GM19328 (cell line): ENCODE measurements around the gene DHX35.
"Not testable (repeated sequence)": the region's sequence is repeated elsewhere in the genome, so short reads cannot be mapped to it uniquely, and the experiment has no call there.

Experiments
- ATAC-seq: cut with Tn5 transposase; IDR thresholded peaks from one replicate; pipeline ENCODE4 v1.9.1; 2021; ENCODE audit warnings: mild to moderate bottlenecking, moderate library complexity; ENCODE audit not compliant: unreplicated experiment

Gene DHX35

GRCh38 chr20:38940644-38941043 is 21.5 kb upstream of the DHX35 start:
- ATAC-seq = no peak

GRCh38 chr20:38941726-38942389 is 20.3 kb upstream of the DHX35 start:
- no peak for ATAC-seq

GRCh38 chr20:38945012-38945411 is 17.1 kb upstream of the DHX35 start:
- ATAC-seq = no peak

- ATAC-seq = no peak
Observed at GRCh38 chr20:38946836-38947235, 15.3 kb upstream of the DHX35 start.

- ATAC-seq = no peak
Observed at GRCh38 chr20:38947931-38948362, 14.2 kb upstream of the DHX35 start.

GRCh38 chr20:38950254-38950653 is 11.9 kb upstream of the DHX35 start:
- no peak for ATAC-seq

- no peak for ATAC-seq
Observed at GRCh38 chr20:38951611-38952010, 10.5 kb upstream of the DHX35 start.

- ATAC-seq = no peak
Observed at GRCh38 chr20:38952153-38952552, 10.0 kb upstream of the DHX35 start.

GRCh38 chr20:38953630-38954340 is 8.4 kb upstream of the DHX35 start:
- no peak for ATAC-seq

- no peak for ATAC-seq
Observed at GRCh38 chr20:38957235-38957876, 4.8 kb upstream of the DHX35 start.

- no peak for ATAC-seq
Observed at GRCh38 chr20:38957915-38958485, 4.1 kb upstream of the DHX35 start.

GRCh38 chr20:38960187-38960687 is 1.9 kb upstream of the DHX35 start:
- ATAC-seq = not testable (repeated sequence)

- ATAC-seq = no peak
Observed at GRCh38 chr20:38961530-38962043, 557 bp upstream of the DHX35 start.

- ATAC-seq = no peak
Observed at GRCh38 chr20:38962928-38963401, 821 bp downstream of the DHX35 start.

- no peak for ATAC-seq
Observed at GRCh38 chr20:38963745-38964144, 1.6 kb downstream of the DHX35 start.

GRCh38 chr20:38965264-38965663 is 3.1 kb downstream of the DHX35 start:
- no peak for ATAC-seq

- ATAC-seq = no peak
Observed at GRCh38 chr20:38968090-38968489, 5.9 kb downstream of the DHX35 start.

GRCh38 chr20:38969708-38970107 is 7.6 kb downstream of the DHX35 start:
- no peak for ATAC-seq

- no peak for ATAC-seq
Observed at GRCh38 chr20:38970302-38970701, 8.2 kb downstream of the DHX35 start.

GRCh38 chr20:38973107-38973506 is 11.0 kb downstream of the DHX35 start:
- no peak for ATAC-seq

- no peak for ATAC-seq
Observed at GRCh38 chr20:38973645-38974044, 11.5 kb downstream of the DHX35 start.
